NB4 (cell line): ENCODE results near the gene CYP4V2.

ENCODE experiments used
- CTCF ChIP-seq: IDR thresholded peaks from one replicate; pipeline ENCODE4 v1.5.1; 2012; ENCODE audit warnings: low read depth, low read length
- MAX ChIP-seq: IDR thresholded peaks from 2 replicates; pipeline ENCODE4 v1.6.1; 2011; ENCODE audit warnings: low read depth, low read length
- MYC ChIP-seq: IDR thresholded peaks from 2 replicates; pipeline ENCODE4 v1.6.1; 2011; ENCODE audit warnings: low read depth, low read length
- POLR2A ChIP-seq: IDR thresholded peaks from 2 replicates; pipeline ENCODE4 v1.6.1; 2011; ENCODE audit warnings: mild to moderate bottlenecking; ENCODE audit not compliant: insufficient read length; ENCODE audit errors: extremely low read depth

- TF ChIP-seq POLR2A: no peak
- no peak for TF ChIP-seq CTCF
- TF ChIP-seq MYC: no peak
- TF ChIP-seq MAX: no peak
These were observed 49.6 kb downstream of the CYP4V2 start for GRCh38 chr4:186240848-186241491.
